ENCODE results near the gene PVRIG.
"Not testable (repeated sequence)": the region's sequence is repeated elsewhere in the genome, so short reads cannot be mapped to it uniquely, and the experiment has no call there.

GRCh38 chr7:100264669-100265165 is 45.0 kb downstream of the PVRIG start:
- not testable (repeated sequence) for TF ChIP-seq MAX (CRISPR knock-in tag; IDR thresholded peaks at IDR 0.05); BRD4 (IDR thresholded peaks at IDR 0.05)

All from K562 (cell line).